Endothelial cell of umbilical vein (primary cell): Measurements from ENCODE around the gene LRRC8C. TPM values are rescaled to one million over a fixed set of nuclear protein-coding genes. Genes with fewer than 3 reads are reported as not detected.
A peak's percentile ranks its signal among the peaks of the same experiment; 100 is the strongest.

Experiments
- BruUV-seq: library from RNA; stranded (reverse); fragments of 400-500 nt; replicated peaks from 2 replicates; lab custom pipeline; 2021; lab: Mats Ljungman, UMichigan
- CTCF ChIA-PET: fragments of 300-600, 350-600 bp; sonication (Branson Sonifier 250); formaldehyde crosslinking; loops from one replicate; lab custom pipeline; 2021; ENCODE audit warnings: antibody characterized with exemption, inconsistent platforms; lab: Charles Lee
- POLR2A ChIA-PET: fragments of 300-600, 350-600 bp; sonication (Branson Sonifier 250); formaldehyde crosslinking; loops from one replicate; lab custom pipeline; 2021; ENCODE audit warnings: antibody characterized with exemption, inconsistent platforms; lab: Charles Lee
- DNase-seq: peaks from one replicate; pipeline ENCODE4 v3.0.0-alpha.2; 2011; ENCODE audit warnings: low read depth, low spot score
- FAIRE-seq: peaks from 2 replicates; lab custom pipeline; 2011; peaks lifted over from hg19 to GRCh38; lab: Jason Lieb, UNC
- H2AFZ ChIP-seq: 2 replicates; pipeline ENCODE4 v1.6.0; 2012; ENCODE audit warnings: low read depth, low read length, control low read depth, inconsistent platforms
- H3K27ac ChIP-seq: 2 replicates; pipeline ENCODE4 v1.5.1; 2011; ENCODE audit warnings: low read depth, mild to moderate bottlenecking, control low read depth, low read length, moderate library complexity; ENCODE audit not compliant: insufficient read depth
- H3K27me3 ChIP-seq, 2 experiments: 2 replicates each; pipeline versions ENCODE4 v1.6.0 to v1.6.1; 2011; ENCODE audit warnings: low read length in 2 of 2, mixed read lengths in 1 of 2; ENCODE audit not compliant: control insufficient read depth in 2 of 2, insufficient read depth in 2 of 2
- H3K36me3 ChIP-seq, 2 experiments: 2 replicates in 1 of 2; 3 replicates in 1 of 2; pipeline ENCODE4 v1.5.1; 2011; ENCODE audit warnings: low read length in 2 of 2, mild to moderate bottlenecking in 1 of 2, moderate library complexity in 1 of 2; ENCODE audit not compliant: control insufficient read depth in 2 of 2, insufficient read depth in 2 of 2; ENCODE audit errors: extremely low read depth in 1 of 2
- H3K4me1 ChIP-seq: 3 replicates; pipeline ENCODE4 v1.5.1; 2011; ENCODE audit warnings: mild to moderate bottlenecking, low read length; ENCODE audit not compliant: control insufficient read depth, insufficient read depth; ENCODE audit errors: extremely low read depth
- H3K4me2 ChIP-seq: 2 replicates; pipeline ENCODE4 v1.6.1; 2011; ENCODE audit warnings: low read length, control low read depth, mixed read lengths; ENCODE audit not compliant: insufficient read depth
- H3K4me3 ChIP-seq, 3 experiments: fragments of 200-600 bp in 1 of 3; sonication (generic), shearing (Covaris generic) in 1 of 3; replicated peaks in 1 of 3; 2 replicates each; pipeline ENCODE4 v1.5.1; 2011 to 2016; ENCODE audit warnings: control low read depth in 3 of 3, low read length in 3 of 3, mild to moderate bottlenecking in 2 of 3, inconsistent platforms in 1 of 3, low read depth in 1 of 3, moderate library complexity in 1 of 3; ENCODE audit not compliant: insufficient read depth in 1 of 3
- H3K79me2 ChIP-seq: 2 replicates; pipeline ENCODE4 v1.6.0; 2012; ENCODE audit warnings: low read length, inconsistent platforms; ENCODE audit not compliant: control insufficient read depth, insufficient read depth
- H3K9ac ChIP-seq: replicated peaks from 2 replicates; pipeline ENCODE3; 2011; ENCODE audit warnings: low read length, control low read depth; ENCODE audit not compliant: insufficient read depth; ENCODE audit errors: extremely low read depth
- H3K9me1 ChIP-seq: replicated peaks from 3 replicates; pipeline ENCODE4 v1.6.0; 2011; ENCODE audit warnings: mild to moderate bottlenecking, low read length; ENCODE audit not compliant: control insufficient read depth, insufficient read depth; ENCODE audit errors: extremely low read depth
- H3K9me3 ChIP-seq: replicated peaks from 2 replicates; pipeline ENCODE4 v1.5.1; 2012; ENCODE audit warnings: low read length, inconsistent platforms; ENCODE audit not compliant: control insufficient read depth, insufficient read depth
- H4K20me1 ChIP-seq: replicated peaks from 2 replicates; pipeline ENCODE3; 2011; ENCODE audit warnings: mild to moderate bottlenecking, low read length; ENCODE audit not compliant: control insufficient read depth, insufficient read depth; ENCODE audit errors: extremely low read depth
- CTCF ChIP-seq, 2 donors: IDR thresholded peaks; 1 replicate in 1 of 2; 2 replicates in 1 of 2; pipeline ENCODE4 v1.5.1; 2011; ENCODE audit warnings: low read length in 2 of 2, mild to moderate bottlenecking in 2 of 2, moderate library complexity in 2 of 2, control low read depth in 1 of 2, inconsistent platforms in 1 of 2, low read depth in 1 of 2; ENCODE audit not compliant: insufficient read depth in 1 of 2; ENCODE audit errors: extremely low read depth in 1 of 2
- EZH2 ChIP-seq: IDR thresholded peaks from 2 replicates; pipeline ENCODE4 v1.6.1; 2012; ENCODE audit warnings: borderline replicate concordance, low read depth, mild to moderate bottlenecking, moderate library complexity, low read length, inconsistent platforms; ENCODE audit not compliant: severe bottlenecking
- FOS ChIP-seq: IDR thresholded peaks from 2 replicates; pipeline ENCODE4 v1.6.1; 2011; ENCODE audit warnings: mild to moderate bottlenecking, low read length, moderate library complexity, borderline replicate concordance; ENCODE audit not compliant: insufficient read depth
- GATA2 ChIP-seq: IDR thresholded peaks from 2 replicates; pipeline ENCODE4 v1.7.0; 2011; ENCODE audit warnings: low read depth, mild to moderate bottlenecking, moderate library complexity, mixed read lengths, low read length; ENCODE audit not compliant: insufficient read length, insufficient read depth
- JUN ChIP-seq: IDR thresholded peaks from 2 replicates; pipeline ENCODE4 v1.6.1; 2011; ENCODE audit warnings: borderline replicate concordance, low read depth; ENCODE audit not compliant: insufficient read length, insufficient read depth
- MAX ChIP-seq: IDR thresholded peaks from 2 replicates; pipeline ENCODE4 v1.6.1; 2011; ENCODE audit not compliant: insufficient read depth, insufficient read length
- MYC ChIP-seq: IDR thresholded peaks from one replicate; pipeline ENCODE4 v1.6.1; 2011; ENCODE audit warnings: mild to moderate bottlenecking, low read depth, low read length
- POLR2A ChIP-seq: IDR thresholded peaks from 2 replicates; pipeline ENCODE4 v1.6.1; 2012; ENCODE audit warnings: low read depth, mild to moderate bottlenecking, control low read depth, low read length
- POLR2AphosphoS5 ChIP-seq: IDR thresholded peaks from 2 replicates; pipeline ENCODE4 v1.6.1; 2012; ENCODE audit warnings: low read depth, mild to moderate bottlenecking, control low read depth, low read length, moderate library complexity; ENCODE audit not compliant: insufficient read depth
- dilution Hi-C: fragments of 300-500 bp; cut with MboI; formaldehyde crosslinking; loops from one replicate; pipeline ENCODE4 v1.15.0; 2019; ENCODE audit warnings: low sequenced_read_pairs; ENCODE audit not compliant: extremely low pct_ligation_motif_present
- intact Hi-C: fragments of 100-400 bp; cut with micrococcal nuclease; formaldehyde crosslinking; loops from one replicate; pipeline ENCODE4 v1.10.0; 2022
- polyA plus RNA-seq, 4 experiments: library from polyadenylated mRNA; depleted of rRNA in 3 of 4; stranded (reverse) in 3 of 4; unstranded in 1 of 4; fragments of >200 nt; gene quantifications; 2 replicates each; pipeline versions ENCODE4 v1.2.1 to v1.2.3, GENCODE V29; 2011 to 2012; ENCODE audit warnings: missing spikeins in 1 of 4
- total RNA-seq: library from RNA; stranded (reverse); gene quantifications from 2 replicates; pipeline ENCODE4 v1.2.3, GENCODE V29; 2021

The LRRC8C gene
- total and polyA plus RNA-seq, 2 donors (not counting 3 experiments of a cell fraction or from before 2014, with no cell fraction given) = 33.6 to 51.5 TPM

- Histone ChIP-seq H2AFZ (no peak overlapping the region), H3K36me3 (peaks cover 11 to 24% of the 10 kb centered on the region in 2 experiments), H3K27ac (peak overlapping the region; percentile 97), H4K20me1 (no peaks in the 10 kb centered on the region), H3K27me3 (no peaks in the 10 kb centered on the region), H3K79me2 (peaks cover 39% of the 10 kb centered on the region), H3K4me2 (peak overlapping the region; percentile 53), H3K4me1 (peaks cover 43% of the 10 kb centered on the region), H3K9me1 (no peaks in the 10 kb centered on the region), H3K9ac (peak overlapping the region; percentile 76), H3K4me3 (no peak overlapping the region), H3K9me3 (no peaks in the 10 kb centered on the region)
- intact Hi-C loops = no loop called here
- TF ChIP-seq POLR2AphosphoS5 (no peak), GATA2 (no peak), EZH2 (no peak), MYC (no peak), FOS (no peak), POLR2A (no peak), JUN (no peak), MAX (no peak), CTCF (IDR thresholded peaks at IDR 0.05; ENCODE audit: extremely low read depth in 1 of 2, insufficient read depth in 1 of 2, low read depth in 1 of 2, low read length in 2 of 2) (no peak)
- ChIA-PET CTCF (interaction anchor here (0.7 to 1.9 kb wide), 5 partner anchors 10 to 226 kb away, joined by 3 to 10 read pairs (median 3); no protein-coding TSS in a partner anchor), POLR2A (interaction anchor here (0.5 to 0.9 kb wide), 2 partner anchors 14 to 17 kb away, joined by 3 to 5 read pairs; no protein-coding TSS in a partner anchor)
- no peak for FAIRE-seq
- no peak for DNase-seq
- dilution Hi-C loops = no loop called here
- no TSS peak for BruUV-seq
These were observed 75.9 kb downstream of the LRRC8C start for GRCh38 chr1:89708751-89709375.
